Measurements from ENCODE around the gene FAM89A.

GRCh38 chr1:231045286-231045685 lies 5.2 kb upstream of the FAM89A start:
- no peak for TF ChIP-seq EZH2 (IDR thresholded peaks at IDR 0.05; ENCODE audit: borderline replicate concordance, insufficient read depth, low read depth, low read length, poor library complexity, severe bottlenecking)
- TF ChIP-seq, protein P1, sequence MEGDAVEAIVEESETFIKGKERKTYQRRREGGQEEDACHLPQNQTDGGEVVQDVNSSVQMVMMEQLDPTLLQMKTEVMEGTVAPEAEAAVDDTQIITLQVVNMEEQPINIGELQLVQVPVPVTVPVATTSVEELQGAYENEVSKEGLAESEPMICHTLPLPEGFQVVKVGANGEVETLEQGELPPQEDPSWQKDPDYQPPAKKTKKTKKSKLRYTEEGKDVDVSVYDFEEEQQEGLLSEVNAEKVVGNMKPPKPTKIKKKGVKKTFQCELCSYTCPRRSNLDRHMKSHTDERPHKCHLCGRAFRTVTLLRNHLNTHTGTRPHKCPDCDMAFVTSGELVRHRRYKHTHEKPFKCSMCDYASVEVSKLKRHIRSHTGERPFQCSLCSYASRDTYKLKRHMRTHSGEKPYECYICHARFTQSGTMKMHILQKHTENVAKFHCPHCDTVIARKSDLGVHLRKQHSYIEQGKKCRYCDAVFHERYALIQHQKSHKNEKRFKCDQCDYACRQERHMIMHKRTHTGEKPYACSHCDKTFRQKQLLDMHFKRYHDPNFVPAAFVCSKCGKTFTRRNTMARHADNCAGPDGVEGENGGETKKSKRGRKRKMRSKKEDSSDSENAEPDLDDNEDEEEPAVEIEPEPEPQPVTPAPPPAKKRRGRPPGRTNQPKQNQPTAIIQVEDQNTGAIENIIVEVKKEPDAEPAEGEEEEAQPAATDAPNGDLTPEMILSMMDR (IDR thresholded peaks at IDR 0.05): no peak

Measured in B cell (primary cell).